GM21529 (cell line): ENCODE results near the gene SLX9.

Experiments used
- ATAC-seq: cut with Tn5 transposase; IDR thresholded peaks from one replicate; pipeline ENCODE4 v1.9.1; 2021; ENCODE audit not compliant: unreplicated experiment

SLX9 gene

GRCh38 chr21:44939532-44940115, at the start of gene SLX9:
Gene SLX9 (plus strand): TSS chr21:44940029. CDS start chr21:44940058, 29 bp downstream.
- peak; percentile 77 for ATAC-seq

- ATAC-seq, result no peak
Measured at GRCh38 chr21:44890338-44890931, 49.4 kb upstream of the SLX9 start.

GRCh38 chr21:44890961-44891541, 48.8 kb upstream of the SLX9 start:
- no peak for ATAC-seq

GRCh38 chr21:44891631-44892031, 48.2 kb upstream of the SLX9 start:
- ATAC-seq, result no peak

- no peak for ATAC-seq
Measured at GRCh38 chr21:44892095-44892494, 47.7 kb upstream of the SLX9 start.

- ATAC-seq, result peak; percentile 52
Measured at GRCh38 chr21:44892536-44893277, 47.1 kb upstream of the SLX9 start.

GRCh38 chr21:44893278-44893556, 46.6 kb upstream of the SLX9 start:
- no peak for ATAC-seq

GRCh38 chr21:44893948-44894656, 45.7 kb upstream of the SLX9 start:
- ATAC-seq, result no peak

- no peak for ATAC-seq
Measured at GRCh38 chr21:44894687-44895302, 45.0 kb upstream of the SLX9 start.

GRCh38 chr21:44895859-44896258, 44.0 kb upstream of the SLX9 start:
- ATAC-seq, result no peak

GRCh38 chr21:44896561-44897286, 43.1 kb upstream of the SLX9 start:
- no peak for ATAC-seq

- ATAC-seq, result no peak
Measured at GRCh38 chr21:44897326-44898010, 42.4 kb upstream of the SLX9 start.

GRCh38 chr21:44898011-44898488, 41.8 kb upstream of the SLX9 start:
- no peak for ATAC-seq

GRCh38 chr21:44898851-44899767, 40.7 kb upstream of the SLX9 start:
- no peak for ATAC-seq

GRCh38 chr21:44899768-44900558, 39.9 kb upstream of the SLX9 start:
- no peak for ATAC-seq

- no peak for ATAC-seq
Measured at GRCh38 chr21:44900559-44901251, 39.1 kb upstream of the SLX9 start.

GRCh38 chr21:44901391-44902074, 38.3 kb upstream of the SLX9 start:
- no peak for ATAC-seq
